Central memory CD8-positive, alpha-beta T cell (primary cell): ENCODE data around the gene AMMECR1.

ENCODE experiments used
- ATAC-seq: fragments of 150-1000 bp; cut with Tn5 transposase; replicated peaks from 2 replicates; pipeline ENCODE4 v1.10.0; 2022; ENCODE audit warnings: mild to moderate bottlenecking, moderate FRiP score, moderate number of reproducible peaks; ENCODE audit not compliant: poor library complexity, severe bottlenecking; ENCODE audit errors: extremely low read depth
- DNase-seq, 2 donors: peaks; one replicate each; pipeline ENCODE4 v3.0.0; 2021; ENCODE audit warnings: low spot score in 2 of 2
- H3K27ac Mint-ChIP-seq: one replicate; pipeline ENCODE4 v1.8.0; 2022; ENCODE audit warnings: low read depth, mild to moderate bottlenecking, moderate library complexity, mixed read lengths
- H3K27me3 Mint-ChIP-seq: one replicate; pipeline ENCODE4 v1.8.0; 2022; ENCODE audit warnings: mixed read lengths
- H3K36me3 Mint-ChIP-seq: one replicate; pipeline ENCODE4 v1.8.0; 2022; ENCODE audit warnings: mild to moderate bottlenecking, moderate library complexity, mixed read lengths; ENCODE audit not compliant: insufficient read depth
- H3K4me1 Mint-ChIP-seq: one replicate; pipeline ENCODE4 v1.8.0; 2022; ENCODE audit warnings: mixed read lengths
- H3K4me3 Mint-ChIP-seq: one replicate; pipeline ENCODE4 v1.8.0; 2022; ENCODE audit warnings: mild to moderate bottlenecking, moderate library complexity, mixed read lengths
- H3K9me3 Mint-ChIP-seq: one replicate; pipeline ENCODE4 v1.8.0; 2022; ENCODE audit warnings: mixed read lengths

Gene AMMECR1

DNA sequence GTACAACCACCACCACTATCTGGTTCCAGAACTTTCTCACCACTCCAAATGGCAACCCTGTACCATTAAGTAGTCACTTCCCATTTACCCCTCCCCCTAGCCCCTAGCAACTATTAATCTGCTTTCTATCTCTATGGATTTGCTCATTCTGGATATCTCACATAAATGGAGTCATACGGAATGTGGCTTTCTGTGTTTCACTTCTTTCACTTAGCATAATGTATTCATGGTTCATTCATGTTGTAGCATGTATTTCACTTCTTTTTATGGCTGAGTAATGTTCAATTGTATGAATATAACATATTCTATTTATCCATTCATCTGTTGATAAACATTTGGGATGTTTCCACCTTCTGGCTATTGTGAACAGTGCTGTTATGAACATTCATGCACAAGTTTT is 104.7 kb downstream of the AMMECR1 start:
- ATAC-seq (no peak), DNase-seq (no peak)
- Mint-ChIP-seq H3K36me3 (peaks cover 4% of the 10 kb centered on the region), H3K4me1 (peaks cover 11% of the 10 kb centered on the region), H3K9me3 (no peaks in the 10 kb centered on the region), H3K27ac (no peak overlapping the region), H3K4me3 (no peak overlapping the region), H3K27me3 (no peaks in the 10 kb centered on the region)

DNA sequence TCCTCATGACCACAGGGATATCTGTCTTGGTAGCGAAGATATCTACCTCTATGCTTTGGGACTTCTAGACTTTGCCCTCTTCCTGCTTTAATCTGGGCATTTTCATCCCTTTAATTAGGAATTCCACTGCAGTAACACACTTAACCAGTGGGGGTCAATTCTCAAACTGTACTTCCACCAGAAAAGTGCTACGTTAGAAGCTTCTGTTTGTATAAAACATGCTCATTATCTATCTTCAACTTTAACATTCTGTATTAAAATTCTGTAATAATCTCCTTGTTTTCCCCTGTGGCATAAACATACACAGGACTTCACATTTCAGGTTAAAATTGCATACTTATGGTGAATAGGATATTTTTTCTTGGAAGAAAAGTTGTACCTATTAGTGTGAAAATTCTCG is 105.6 kb downstream of the AMMECR1 start:
- H3K9me3 Mint-ChIP-seq, result no peaks in the 10 kb centered on the region
- ATAC-seq (no peak), DNase-seq (no peak)
- H3K27ac Mint-ChIP-seq, result no peak overlapping the region
- H3K27me3 Mint-ChIP-seq, result no peaks in the 10 kb centered on the region
- H3K4me3 Mint-ChIP-seq, result no peak overlapping the region
- peaks cover 4% of the 10 kb centered on the region for H3K36me3 Mint-ChIP-seq
- peaks cover 2% of the 10 kb centered on the region for H3K4me1 Mint-ChIP-seq

GRCh38 chrX:110211340-110211739 is 106.5 kb downstream of the AMMECR1 start:
- H3K4me3 Mint-ChIP-seq, result no peak overlapping the region
- H3K27ac Mint-ChIP-seq, result no peak overlapping the region
- peaks cover 4% of the 10 kb centered on the region for H3K36me3 Mint-ChIP-seq
- DNase-seq (no peak), ATAC-seq (no peak)
- no peaks in the 10 kb centered on the region for H3K9me3 Mint-ChIP-seq
- peaks cover 4% of the 10 kb centered on the region for H3K4me1 Mint-ChIP-seq
- no peaks in the 10 kb centered on the region for H3K27me3 Mint-ChIP-seq

DNA sequence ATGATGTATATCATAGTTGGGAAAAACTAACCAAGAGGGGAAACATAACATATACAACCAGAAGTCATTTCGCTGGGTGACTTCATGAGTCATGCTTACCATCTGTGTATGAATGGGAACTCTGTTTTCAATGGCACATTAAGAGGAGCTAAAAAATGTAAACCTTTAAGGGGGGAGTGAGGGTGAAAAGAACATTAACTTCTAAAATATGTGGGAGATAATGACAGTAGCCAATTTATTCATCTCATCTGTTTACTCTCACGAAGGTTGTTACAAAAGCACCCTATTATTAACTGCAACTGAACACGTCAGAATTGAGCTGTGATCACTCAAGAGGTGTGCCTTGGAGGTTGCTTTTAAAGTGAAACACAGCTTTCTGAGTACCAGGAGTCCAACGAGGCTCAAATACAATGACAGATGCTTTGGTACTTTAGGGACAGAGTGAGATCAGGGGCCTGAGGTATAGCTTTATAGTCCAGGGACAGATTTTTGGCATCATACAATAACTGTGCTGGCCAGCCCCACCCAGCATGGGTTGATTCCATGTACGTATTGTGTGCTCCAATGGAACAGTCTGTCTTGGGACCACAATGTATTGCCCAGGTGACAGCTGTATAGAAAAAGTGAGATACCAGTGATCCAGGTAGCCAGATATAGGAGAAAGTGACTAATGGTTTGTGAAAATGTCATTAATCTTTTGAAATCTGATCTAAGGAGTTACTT is 107.3 kb downstream of the AMMECR1 start:
- Mint-ChIP-seq H3K27me3 (no peaks in the 10 kb centered on the region), H3K27ac (no peak overlapping the region), H3K4me1 (peaks cover 6% of the 10 kb centered on the region), H3K4me3 (no peak overlapping the region), H3K36me3 (peaks cover 3% of the 10 kb centered on the region), H3K9me3 (no peaks in the 10 kb centered on the region)
- DNase-seq (no peak), ATAC-seq (no peak)

- ATAC-seq (no peak), DNase-seq (no peak)
- Mint-ChIP-seq H3K9me3 (no peaks in the 10 kb centered on the region), H3K4me3 (no peak overlapping the region), H3K27ac (no peak overlapping the region), H3K27me3 (no peaks in the 10 kb centered on the region), H3K36me3 (peaks cover under 1% of the 10 kb centered on the region), H3K4me1 (peaks cover 6% of the 10 kb centered on the region)
Observed at GRCh38 chrX:110208092-110208491, 109.8 kb downstream of the AMMECR1 start.

DNA sequence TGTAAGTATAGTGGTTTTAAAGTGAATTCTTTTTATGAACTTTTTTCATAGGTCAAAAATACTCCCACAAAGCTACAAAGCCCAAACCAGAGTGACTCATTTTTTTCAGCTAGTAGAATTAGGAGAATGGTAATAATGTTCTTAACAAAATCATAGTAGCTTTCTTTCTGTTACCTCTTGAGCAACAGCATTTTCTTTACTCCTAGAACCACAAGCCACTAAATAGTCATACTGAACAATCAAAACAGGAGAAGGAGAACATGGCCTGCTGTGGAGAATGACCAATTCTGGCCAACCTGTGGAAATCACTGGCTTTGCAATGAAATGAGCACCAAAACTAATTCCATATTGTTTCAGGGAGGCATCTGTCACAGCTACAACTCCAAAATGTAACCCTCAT is 112.9 kb downstream of the AMMECR1 start:
- Mint-ChIP-seq H3K27ac (no peak overlapping the region), H3K27me3 (no peaks in the 10 kb centered on the region), H3K4me3 (no peak overlapping the region), H3K9me3 (no peaks in the 10 kb centered on the region), H3K4me1 (peaks cover 6% of the 10 kb centered on the region), H3K36me3 (peaks cover 1% of the 10 kb centered on the region)
- no peak for ATAC-seq
- DNase-seq, result no peak

GRCh38 chrX:110201799-110202198 is 116.1 kb downstream of the AMMECR1 start:
- Mint-ChIP-seq H3K4me3 (no peak overlapping the region), H3K36me3 (peaks cover 1% of the 10 kb centered on the region), H3K9me3 (no peaks in the 10 kb centered on the region), H3K4me1 (peaks cover 6% of the 10 kb centered on the region), H3K27me3 (no peaks in the 10 kb centered on the region), H3K27ac (no peak overlapping the region)
- ATAC-seq (no peak), DNase-seq (no peak)

DNA sequence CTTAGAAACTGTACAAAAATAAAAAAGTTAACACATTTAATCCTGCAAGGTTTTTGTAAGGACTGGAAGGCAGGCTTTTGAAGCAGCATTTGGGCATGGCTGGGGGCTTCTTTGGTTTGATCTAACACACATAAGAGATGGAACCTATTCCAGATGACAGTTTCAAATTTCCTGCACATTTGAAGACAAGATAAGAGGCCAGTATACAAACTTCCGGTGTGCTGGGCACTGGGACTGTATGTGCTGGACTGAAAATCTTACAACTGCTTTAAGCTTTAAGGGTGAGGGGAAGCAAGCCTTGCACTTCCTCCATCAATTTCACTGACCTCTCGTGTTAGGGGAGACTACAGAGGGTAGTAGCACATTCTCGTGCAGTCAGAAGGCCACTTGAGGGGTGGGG is 122.9 kb downstream of the AMMECR1 start:
- ATAC-seq (no peak), DNase-seq (no peak)
- H3K36me3 Mint-ChIP-seq, result peaks cover 7% of the 10 kb centered on the region
- no peaks in the 10 kb centered on the region for H3K27me3 Mint-ChIP-seq
- H3K27ac Mint-ChIP-seq, result no peak overlapping the region
- H3K4me3 Mint-ChIP-seq, result no peak overlapping the region
- no peaks in the 10 kb centered on the region for H3K9me3 Mint-ChIP-seq
- H3K4me1 Mint-ChIP-seq, result peaks cover 5% of the 10 kb centered on the region

- H3K27ac Mint-ChIP-seq, result no peak overlapping the region
- H3K27me3 Mint-ChIP-seq, result no peaks in the 10 kb centered on the region
- DNase-seq, result no peak
- no peak for ATAC-seq
- peaks cover 7% of the 10 kb centered on the region for H3K36me3 Mint-ChIP-seq
- H3K9me3 Mint-ChIP-seq, result no peaks in the 10 kb centered on the region
- H3K4me3 Mint-ChIP-seq, result no peak overlapping the region
- H3K4me1 Mint-ChIP-seq, result peaks cover 12% of the 10 kb centered on the region
Observed at GRCh38 chrX:110192516-110192915, 125.4 kb downstream of the AMMECR1 start.

DNA sequence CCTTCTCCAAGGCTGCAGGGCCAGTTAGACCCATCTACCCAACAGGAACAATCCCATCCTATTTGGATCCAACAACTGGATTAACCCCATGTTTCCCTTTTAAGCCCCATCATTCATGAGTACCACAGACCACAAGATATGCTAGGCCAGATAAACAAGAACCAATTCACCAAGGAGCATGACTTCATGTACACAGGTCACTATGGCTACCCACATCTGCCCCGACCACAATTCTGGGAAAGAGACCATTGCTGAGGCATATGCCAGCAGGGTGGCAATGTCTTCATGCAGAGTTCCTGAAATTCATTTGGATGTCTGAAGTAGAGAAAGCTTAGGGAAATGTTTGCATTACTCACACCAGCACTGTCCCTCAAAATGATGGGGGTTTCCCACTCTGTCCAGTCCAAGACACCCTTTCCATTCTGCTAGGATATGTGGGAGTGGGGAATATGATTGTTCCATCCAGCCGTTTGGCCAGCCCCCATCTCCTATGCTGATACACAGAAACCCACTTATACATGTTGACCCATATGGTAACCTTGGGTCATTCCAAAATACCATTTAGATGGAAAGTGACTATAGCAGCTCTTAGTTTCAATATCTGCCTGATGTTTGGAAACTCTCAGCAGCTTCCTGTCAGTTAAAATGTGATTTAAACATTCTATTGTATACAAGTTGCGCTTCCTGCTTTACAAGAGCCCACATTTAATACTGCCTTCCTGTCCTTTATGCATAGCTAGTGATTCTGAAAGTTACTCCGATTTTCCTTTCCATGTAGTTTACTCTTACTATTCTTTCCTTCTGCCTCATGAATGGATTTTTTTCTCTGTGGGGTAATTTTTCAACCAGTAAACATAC is 129.0 kb downstream of the AMMECR1 start:
- DNase-seq (no peak), ATAC-seq (no peak)
- H3K27ac Mint-ChIP-seq, result peak overlapping the region; percentile 15
- no peaks in the 10 kb centered on the region for H3K9me3 Mint-ChIP-seq
- H3K36me3 Mint-ChIP-seq, result peaks cover 6% of the 10 kb centered on the region
- H3K4me1 Mint-ChIP-seq, result peaks cover 12% of the 10 kb centered on the region
- no peak overlapping the region for H3K4me3 Mint-ChIP-seq
- no peaks in the 10 kb centered on the region for H3K27me3 Mint-ChIP-seq

DNA sequence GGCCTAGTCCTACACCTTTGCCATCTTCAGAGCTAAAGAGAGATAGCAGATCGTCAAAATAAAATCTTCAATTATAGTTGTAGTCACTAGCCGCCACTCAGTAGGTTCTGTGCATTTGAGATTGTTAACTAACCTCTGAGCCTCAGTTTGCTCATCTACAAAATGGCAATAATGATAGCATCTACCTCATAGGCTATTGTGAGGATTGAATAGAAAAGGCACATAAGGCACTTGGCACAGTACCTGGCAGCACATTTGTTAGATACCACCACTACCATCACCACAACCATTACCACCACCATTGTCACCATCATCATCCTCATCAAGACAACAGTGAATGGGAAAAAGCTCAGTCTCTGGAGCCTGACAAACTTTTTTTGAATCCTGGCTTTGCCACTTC is 134.6 kb downstream of the AMMECR1 start:
- H3K4me1 Mint-ChIP-seq, result peaks cover 12% of the 10 kb centered on the region
- no peak overlapping the region for H3K27ac Mint-ChIP-seq
- H3K36me3 Mint-ChIP-seq, result no peaks in the 10 kb centered on the region
- DNase-seq (no peak), ATAC-seq (no peak)
- H3K4me3 Mint-ChIP-seq, result no peak overlapping the region
- no peaks in the 10 kb centered on the region for H3K27me3 Mint-ChIP-seq
- H3K9me3 Mint-ChIP-seq, result no peaks in the 10 kb centered on the region

GRCh38 chrX:110182865-110183264 is 135.0 kb downstream of the AMMECR1 start:
- Mint-ChIP-seq H3K4me3 (no peak overlapping the region), H3K9me3 (no peaks in the 10 kb centered on the region), H3K36me3 (no peaks in the 10 kb centered on the region), H3K27ac (no peak overlapping the region), H3K27me3 (no peaks in the 10 kb centered on the region), H3K4me1 (peaks cover 12% of the 10 kb centered on the region)
- DNase-seq (no peak), ATAC-seq (no peak)

- Mint-ChIP-seq H3K36me3 (no peaks in the 10 kb centered on the region), H3K27me3 (no peaks in the 10 kb centered on the region), H3K27ac (no peak overlapping the region), H3K4me1 (peaks cover 12% of the 10 kb centered on the region), H3K9me3 (no peaks in the 10 kb centered on the region), H3K4me3 (no peak overlapping the region)
- DNase-seq, result no peak
- ATAC-seq, result no peak
Observed at GRCh38 chrX:110182362-110182761, 135.5 kb downstream of the AMMECR1 start.
